Stomach smooth muscle (tissue), 2 donors: ENCODE results near the gene SH3BP2.
A peak's percentile ranks its signal among the peaks of the same experiment; 100 is the strongest.

Source experiments
- H3K27ac ChIP-seq: one replicate; pipeline ENCODE4 v1.7.0; 2013; ENCODE audit warnings: mild to moderate bottlenecking, low read length, inconsistent platforms
- H3K27me3 ChIP-seq, 2 donors: one replicate each; pipeline ENCODE4 v1.7.0; 2013; ENCODE audit warnings: low read length in 2 of 2; ENCODE audit not compliant: insufficient read depth in 2 of 2, control insufficient read depth in 1 of 2
- H3K36me3 ChIP-seq, 2 donors: one replicate each; pipeline ENCODE4 v1.7.0; 2013; ENCODE audit warnings: low read length in 2 of 2; ENCODE audit not compliant: control insufficient read depth in 2 of 2, insufficient read depth in 2 of 2
- H3K4me1 ChIP-seq: one replicate; pipeline ENCODE4 v1.7.0; 2013; ENCODE audit warnings: low read length; ENCODE audit not compliant: control insufficient read depth, insufficient read depth
- H3K4me3 ChIP-seq, 2 donors: one replicate each; pipeline ENCODE4 v1.7.0; 2013; ENCODE audit warnings: low read length in 2 of 2
- H3K9ac ChIP-seq, 2 donors: one replicate each; pipeline ENCODE4 v1.7.0; 2013; ENCODE audit warnings: low read length in 2 of 2, mild to moderate bottlenecking in 1 of 2
- H3K9me3 ChIP-seq, 2 donors: one replicate each; pipeline ENCODE4 v1.7.0; 2013; ENCODE audit warnings: low read length in 2 of 2; ENCODE audit not compliant: control insufficient read depth in 2 of 2
- donor health status: healthy.
- donor health status: Pancreatic carcinoma.

SH3BP2 gene

GRCh38 chr4:2793586-2794485, 951 bp downstream of the SH3BP2 start:
- Histone ChIP-seq H3K9ac (peak overlapping the region; percentile 23 to 36), H3K36me3 (no peaks in the 10 kb centered on the region), H3K4me1 (peaks cover 59% of the 10 kb centered on the region), H3K27me3 (no peaks in the 10 kb centered on the region), H3K27ac (peak overlapping the region; percentile 37), H3K9me3 (no peaks in the 10 kb centered on the region), H3K4me3 (peak overlapping the region; percentile 42 to 74)

GRCh38 chr4:2794486-2795299, 1.8 kb downstream of the SH3BP2 start:
- Histone ChIP-seq H3K9me3 (no peaks in the 10 kb centered on the region), H3K36me3 (no peaks in the 10 kb centered on the region), H3K27me3 (no peaks in the 10 kb centered on the region), H3K4me1 (peaks cover 67% of the 10 kb centered on the region), H3K4me3 (peak overlapping the region in 1 of 2 donors; percentile 74), H3K27ac (peak overlapping the region; percentile 37), H3K9ac (peak overlapping the region in 1 of 2 donors; percentile 42)

GRCh38 chr4:2795300-2795892, 2.5 kb downstream of the SH3BP2 start:
- peak overlapping the region in 1 of 2 donors; percentile 42 for H3K9ac ChIP-seq
- no peaks in the 10 kb centered on the region for H3K9me3 ChIP-seq
- H3K36me3 ChIP-seq = no peaks in the 10 kb centered on the region
- H3K4me1 ChIP-seq = peaks cover 74% of the 10 kb centered on the region
- no peak overlapping the region for H3K27ac ChIP-seq
- no peaks in the 10 kb centered on the region for H3K27me3 ChIP-seq
- H3K4me3 ChIP-seq = no peak overlapping the region

- no peak overlapping the region for H3K9ac ChIP-seq
- H3K27me3 ChIP-seq = no peaks in the 10 kb centered on the region
- H3K9me3 ChIP-seq = no peaks in the 10 kb centered on the region
- H3K4me1 ChIP-seq = peaks cover 80% of the 10 kb centered on the region
- H3K27ac ChIP-seq = peak overlapping the region; percentile 49
- no peaks in the 10 kb centered on the region for H3K36me3 ChIP-seq
- peak overlapping the region in 1 of 2 donors; percentile 8 for H3K4me3 ChIP-seq
Observed at GRCh38 chr4:2795893-2796848, 3.3 kb downstream of the SH3BP2 start.

GRCh38 chr4:2796849-2797544, 4.1 kb downstream of the SH3BP2 start:
- no peaks in the 10 kb centered on the region for H3K9me3 ChIP-seq
- H3K4me3 ChIP-seq = peak overlapping the region in 1 of 2 donors; percentile 8
- no peaks in the 10 kb centered on the region for H3K36me3 ChIP-seq
- no peaks in the 10 kb centered on the region for H3K27me3 ChIP-seq
- H3K27ac ChIP-seq = peak overlapping the region; percentile 49
- H3K4me1 ChIP-seq = peaks cover 84% of the 10 kb centered on the region
- peak overlapping the region in 1 of 2 donors; percentile 36 for H3K9ac ChIP-seq

GRCh38 chr4:2797545-2798305, 4.8 kb downstream of the SH3BP2 start:
- no peaks in the 10 kb centered on the region for H3K27me3 ChIP-seq
- peak overlapping the region in 1 of 2 donors; percentile 3 for H3K4me3 ChIP-seq
- no peaks in the 10 kb centered on the region for H3K36me3 ChIP-seq
- peaks cover 80% of the 10 kb centered on the region for H3K4me1 ChIP-seq
- peak overlapping the region; percentile 60 for H3K27ac ChIP-seq
- H3K9ac ChIP-seq = peak overlapping the region in 1 of 2 donors; percentile 36
- no peaks in the 10 kb centered on the region for H3K9me3 ChIP-seq

- peaks cover 80% of the 10 kb centered on the region for H3K4me1 ChIP-seq
- peak overlapping the region in 1 of 2 donors; percentile 15 for H3K4me3 ChIP-seq
- H3K9me3 ChIP-seq = no peaks in the 10 kb centered on the region
- H3K9ac ChIP-seq = no peak overlapping the region
- no peaks in the 10 kb centered on the region for H3K27me3 ChIP-seq
- no peaks in the 10 kb centered on the region for H3K36me3 ChIP-seq
- H3K27ac ChIP-seq = peak overlapping the region; percentile 60
Observed at GRCh38 chr4:2798399-2799223, 5.7 kb downstream of the SH3BP2 start.

GRCh38 chr4:2799224-2799911, 6.5 kb downstream of the SH3BP2 start:
- H3K9me3 ChIP-seq = no peaks in the 10 kb centered on the region
- no peak overlapping the region for H3K4me3 ChIP-seq
- H3K27ac ChIP-seq = peak overlapping the region; percentile 60
- no peaks in the 10 kb centered on the region for H3K27me3 ChIP-seq
- H3K36me3 ChIP-seq = no peaks in the 10 kb centered on the region
- H3K4me1 ChIP-seq = peaks cover 75% of the 10 kb centered on the region
- H3K9ac ChIP-seq = no peak overlapping the region
